GM12801 (cell line): ENCODE measurements around the gene UBTD1.

Experiments used
- CTCF ChIP-seq: IDR thresholded peaks from one replicate; pipeline ENCODE4 v1.5.1; 2011; ENCODE audit warnings: control low read depth; ENCODE audit not compliant: insufficient read length; ENCODE audit errors: extremely low read depth

Gene UBTD1

GRCh38 chr10:97498841-97499560 lies at the start of gene UBTD1:
Gene UBTD1 (plus strand): TSS chr10:97498924. CDS start chr10:97499204, 280 bp downstream.
- TF ChIP-seq CTCF = no peak

- TF ChIP-seq CTCF = no peak
Measured at GRCh38 chr10:97450828-97451227, 47.9 kb upstream of the UBTD1 start.

GRCh38 chr10:97451605-97452004 lies 47.1 kb upstream of the UBTD1 start:
- no peak for TF ChIP-seq CTCF

- no peak for TF ChIP-seq CTCF
Measured at GRCh38 chr10:97452352-97452751, 46.4 kb upstream of the UBTD1 start.

- TF ChIP-seq CTCF = no peak
Measured at GRCh38 chr10:97454330-97455036, 44.2 kb upstream of the UBTD1 start.

GRCh38 chr10:97456034-97456685 lies 42.6 kb upstream of the UBTD1 start:
- no peak for TF ChIP-seq CTCF

GRCh38 chr10:97456686-97457065 lies 42.0 kb upstream of the UBTD1 start:
- no peak for TF ChIP-seq CTCF
